WTC11 (cell line): ENCODE measurements around the gene MSANTD1. TPM values are rescaled to one million over a fixed set of nuclear protein-coding genes. Genes with fewer than 3 reads are reported as not detected.

Experiments
- ATAC-seq: fragments of 200-7000 bp; cut with Tn5 transposase; 2 replicates; pipeline ENCODE4 v1.10.0; 2021; ENCODE audit warnings: mild to moderate bottlenecking, moderate library complexity
- CTCF ChIA-PET: fragments of 300-600 bp; sonication (Branson Sonifier 250); formaldehyde crosslinking; loops from one replicate; lab custom pipeline; 2021; ENCODE audit warnings: antibody characterized with exemption; lab: Charles Lee
- POLR2A ChIA-PET: fragments of 350-600 bp; sonication (Branson Sonifier 250); formaldehyde crosslinking; loops from one replicate; lab custom pipeline; 2021; ENCODE audit warnings: antibody characterized with exemption; lab: Charles Lee
- DNase-seq: peaks from one replicate; pipeline ENCODE4 v3.0.0; 2021; ENCODE audit warnings: low spot score
- H3K27ac Mint-ChIP-seq: 2 replicates; pipeline ENCODE4 v1.8.0; 2021; ENCODE audit warnings: mixed read lengths
- H3K27me3 Mint-ChIP-seq: 2 replicates; pipeline ENCODE4 v1.8.0; 2021; ENCODE audit warnings: low read depth, mild to moderate bottlenecking, moderate library complexity, mixed read lengths
- H3K36me3 Mint-ChIP-seq: 2 replicates; pipeline ENCODE4 v1.8.0; 2021; ENCODE audit warnings: mixed read lengths
- H3K4me1 Mint-ChIP-seq: 2 replicates; pipeline ENCODE4 v1.8.0; 2022; ENCODE audit warnings: mixed read lengths
- H3K4me3 Mint-ChIP-seq: 2 replicates; pipeline ENCODE4 v1.8.0; 2021; ENCODE audit warnings: mild to moderate bottlenecking, moderate library complexity, mixed read lengths
- H3K9me3 Mint-ChIP-seq: 2 replicates; pipeline ENCODE4 v1.8.0; 2021; ENCODE audit warnings: mixed read lengths
- ARID4B ChIP-seq: sonication (generic); formaldehyde crosslinking; IDR thresholded peaks from 2 replicates; pipeline ENCODE4 v1.8.0; 2023; ENCODE audit warnings: missing genetic modification reagents, mild to moderate bottlenecking, borderline replicate concordance
- ATF2 ChIP-seq: sonication (generic); formaldehyde crosslinking; IDR thresholded peaks from 2 replicates; pipeline ENCODE4 v1.8.1; 2022; ENCODE audit warnings: low read depth, missing genetic modification reagents, borderline replicate concordance
- CREB1 ChIP-seq: sonication (generic); formaldehyde crosslinking; IDR thresholded peaks from 2 replicates; pipeline ENCODE4 v1.8.0; 2023; ENCODE audit warnings: mild to moderate bottlenecking, missing genetic modification reagents
- ELF4 ChIP-seq: sonication (generic); formaldehyde crosslinking; IDR thresholded peaks from 2 replicates; pipeline ENCODE4 v1.8.1; 2022; ENCODE audit warnings: low read depth, mild to moderate bottlenecking, moderate library complexity, missing genetic modification reagents
- ERG ChIP-seq: fragments of 250-450 bp; sonication (Bioruptor Pico); IDR thresholded peaks from 2 replicates; pipeline ENCODE4 v1.8.0; 2021; ENCODE audit warnings: mild to moderate bottlenecking
- FOXP1 ChIP-seq: sonication (generic); formaldehyde crosslinking; IDR thresholded peaks from 2 replicates; pipeline ENCODE4 v1.8.0; 2022; ENCODE audit warnings: missing genetic modification reagents, mild to moderate bottlenecking, moderate library complexity, borderline replicate concordance
- GABPB1 ChIP-seq: sonication (generic); formaldehyde crosslinking; IDR thresholded peaks from 2 replicates; pipeline ENCODE4 v1.8.1; 2023; ENCODE audit warnings: mild to moderate bottlenecking, missing genetic modification reagents
- HMGXB4 ChIP-seq: sonication (generic); formaldehyde crosslinking; IDR thresholded peaks from 2 replicates; pipeline ENCODE4 v1.8.1; 2023; ENCODE audit warnings: mild to moderate bottlenecking, moderate library complexity, missing genetic modification reagents
- IRF2 ChIP-seq: sonication (generic); formaldehyde crosslinking; IDR thresholded peaks from 2 replicates; pipeline ENCODE4 v1.8.0; 2022; ENCODE audit warnings: low read depth, missing genetic modification reagents, borderline replicate concordance
- JAZF1 ChIP-seq: fragments of 250-450 bp; sonication (Bioruptor Pico); IDR thresholded peaks from 2 replicates; pipeline ENCODE4 v1.9.0; 2021; ENCODE audit warnings: moderate library complexity, mild to moderate bottlenecking, inconsistent platforms
- MXD4 ChIP-seq: fragments of 250-450 bp; sonication (Bioruptor Pico); IDR thresholded peaks from 2 replicates; pipeline ENCODE4 v1.8.0; 2021; ENCODE audit warnings: mild to moderate bottlenecking, moderate library complexity, borderline replicate concordance
- NR1H2 ChIP-seq: sonication (generic); formaldehyde crosslinking; IDR thresholded peaks from 2 replicates; pipeline ENCODE4 v1.9.0; 2021; ENCODE audit warnings: mild to moderate bottlenecking, moderate library complexity, missing genetic modification reagents
- RORB ChIP-seq: fragments of 250-450 bp; sonication (Bioruptor Pico); IDR thresholded peaks from 2 replicates; pipeline ENCODE4 v1.9.0; 2021; ENCODE audit warnings: mild to moderate bottlenecking
- TCF7 ChIP-seq: sonication (generic); formaldehyde crosslinking; IDR thresholded peaks from 2 replicates; pipeline ENCODE4 v1.8.0; 2022; ENCODE audit warnings: mild to moderate bottlenecking, low read depth, missing genetic modification reagents, moderate library complexity
- TEAD4 ChIP-seq: sonication (generic); formaldehyde crosslinking; IDR thresholded peaks from 2 replicates; pipeline ENCODE4 v1.8.0; 2022; ENCODE audit warnings: mild to moderate bottlenecking, missing genetic modification reagents
- ZNF232 ChIP-seq: sonication (generic); formaldehyde crosslinking; IDR thresholded peaks from 2 replicates; pipeline ENCODE4 v1.8.0; 2022; ENCODE audit warnings: mild to moderate bottlenecking, missing genetic modification reagents
- ZNF416 ChIP-seq: fragments of 250-450 bp; sonication (Bioruptor Pico); IDR thresholded peaks from 2 replicates; pipeline ENCODE4 v1.9.0; 2021; ENCODE audit warnings: mild to moderate bottlenecking, inconsistent platforms
- total RNA-seq: library from RNA; stranded (reverse); gene quantifications from 3 replicates; pipeline ENCODE4 v1.2.3, GENCODE V29; 2021
- TF ChIP-seq, protein P1 (sequence below): sonication (generic); formaldehyde crosslinking; IDR thresholded peaks from 2 replicates; pipeline ENCODE4 v1.8.0; 2023; ENCODE audit warnings: mild to moderate bottlenecking, missing genetic modification reagents
- TF ChIP-seq, protein P2 (sequence below): sonication (generic); formaldehyde crosslinking; IDR thresholded peaks from 2 replicates; pipeline ENCODE4 v1.8.1; 2022; ENCODE audit warnings: mild to moderate bottlenecking, moderate library complexity, missing genetic modification reagents
- TF ChIP-seq, protein P3 (sequence below): sonication (generic); formaldehyde crosslinking; conservative IDR thresholded peaks from 2 replicates; pipeline ENCODE4 v1.8.1; 2022; ENCODE audit warnings: mild to moderate bottlenecking, missing genetic modification reagents

The MSANTD1 gene
- total RNA-seq, 1 experiment from 2014 or later = 0.98 TPM

DNA sequence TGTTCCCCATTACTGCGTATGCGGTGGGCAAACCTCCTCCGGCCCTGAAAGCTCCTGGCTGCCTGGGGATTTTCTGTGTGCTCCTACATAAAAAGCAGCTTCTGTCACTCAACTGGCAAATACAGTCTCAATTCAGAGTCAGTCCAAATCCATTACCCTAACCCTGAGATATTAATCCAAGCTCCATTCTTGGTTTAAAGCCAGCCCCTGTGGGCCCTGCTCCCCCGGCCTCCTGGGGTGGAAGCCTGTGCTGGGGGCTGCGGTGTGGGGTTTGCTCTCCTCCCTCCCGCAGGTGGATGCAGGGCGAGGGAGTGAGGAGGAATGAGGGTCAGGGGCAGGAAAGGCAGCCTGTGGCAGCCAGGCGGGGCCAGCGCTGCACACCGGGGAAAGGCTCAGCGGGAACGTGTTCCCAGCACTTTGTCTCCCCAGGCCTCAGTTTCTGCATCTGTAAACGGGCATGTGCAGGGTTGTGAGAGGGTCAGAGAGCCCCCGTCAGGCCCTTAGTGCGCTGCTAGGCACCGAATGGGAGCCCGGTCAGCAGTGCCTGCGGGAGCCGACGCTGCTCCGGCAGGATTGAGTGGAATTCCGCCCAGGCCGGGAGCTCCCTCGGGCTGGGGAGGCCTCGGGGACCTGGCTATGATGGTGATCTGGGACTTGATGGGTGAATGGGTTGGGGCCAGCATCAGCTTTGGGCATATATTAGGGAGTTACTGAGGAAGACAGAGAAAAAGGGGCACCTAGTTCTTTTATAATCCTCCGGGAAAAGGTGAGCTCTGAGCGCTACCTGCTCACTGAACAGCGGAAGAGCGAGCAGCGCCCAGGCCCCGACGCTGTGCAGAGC, 37.6 kb downstream of the MSANTD1 start (continued):
- TF ChIP-seq, protein P1, sequence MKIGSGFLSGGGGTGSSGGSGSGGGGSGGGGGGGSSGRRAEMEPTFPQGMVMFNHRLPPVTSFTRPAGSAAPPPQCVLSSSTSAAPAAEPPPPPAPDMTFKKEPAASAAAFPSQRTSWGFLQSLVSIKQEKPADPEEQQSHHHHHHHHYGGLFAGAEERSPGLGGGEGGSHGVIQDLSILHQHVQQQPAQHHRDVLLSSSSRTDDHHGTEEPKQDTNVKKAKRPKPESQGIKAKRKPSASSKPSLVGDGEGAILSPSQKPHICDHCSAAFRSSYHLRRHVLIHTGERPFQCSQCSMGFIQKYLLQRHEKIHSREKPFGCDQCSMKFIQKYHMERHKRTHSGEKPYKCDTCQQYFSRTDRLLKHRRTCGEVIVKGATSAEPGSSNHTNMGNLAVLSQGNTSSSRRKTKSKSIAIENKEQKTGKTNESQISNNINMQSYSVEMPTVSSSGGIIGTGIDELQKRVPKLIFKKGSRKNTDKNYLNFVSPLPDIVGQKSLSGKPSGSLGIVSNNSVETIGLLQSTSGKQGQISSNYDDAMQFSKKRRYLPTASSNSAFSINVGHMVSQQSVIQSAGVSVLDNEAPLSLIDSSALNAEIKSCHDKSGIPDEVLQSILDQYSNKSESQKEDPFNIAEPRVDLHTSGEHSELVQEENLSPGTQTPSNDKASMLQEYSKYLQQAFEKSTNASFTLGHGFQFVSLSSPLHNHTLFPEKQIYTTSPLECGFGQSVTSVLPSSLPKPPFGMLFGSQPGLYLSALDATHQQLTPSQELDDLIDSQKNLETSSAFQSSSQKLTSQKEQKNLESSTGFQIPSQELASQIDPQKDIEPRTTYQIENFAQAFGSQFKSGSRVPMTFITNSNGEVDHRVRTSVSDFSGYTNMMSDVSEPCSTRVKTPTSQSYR (CRISPR knock-in tag) = no peak
- TF ChIP-seq CREB1 (CRISPR knock-in tag) (no peak), IRF2 (CRISPR knock-in tag) (no peak), ZNF232 (no peak), NR1H2 (no peak), MXD4 (no peak), FOXP1 (CRISPR knock-in tag) (no peak), ERG (CRISPR knock-in tag) (no peak), GABPB1 (CRISPR knock-in tag) (no peak), ELF4 (CRISPR knock-in tag) (no peak)
- TF ChIP-seq, protein P2, sequence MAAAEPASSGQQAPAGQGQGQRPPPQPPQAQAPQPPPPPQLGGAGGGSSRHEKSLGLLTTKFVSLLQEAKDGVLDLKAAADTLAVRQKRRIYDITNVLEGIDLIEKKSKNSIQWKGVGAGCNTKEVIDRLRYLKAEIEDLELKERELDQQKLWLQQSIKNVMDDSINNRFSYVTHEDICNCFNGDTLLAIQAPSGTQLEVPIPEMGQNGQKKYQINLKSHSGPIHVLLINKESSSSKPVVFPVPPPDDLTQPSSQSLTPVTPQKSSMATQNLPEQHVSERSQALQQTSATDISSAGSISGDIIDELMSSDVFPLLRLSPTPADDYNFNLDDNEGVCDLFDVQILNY = no peak
- TF ChIP-seq, protein P3, sequence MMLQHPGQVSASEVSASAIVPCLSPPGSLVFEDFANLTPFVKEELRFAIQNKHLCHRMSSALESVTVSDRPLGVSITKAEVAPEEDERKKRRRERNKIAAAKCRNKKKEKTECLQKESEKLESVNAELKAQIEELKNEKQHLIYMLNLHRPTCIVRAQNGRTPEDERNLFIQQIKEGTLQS (CRISPR knock-in tag) = no peak

GRCh38 chr4:3287271-3287971, 38.5 kb downstream of the MSANTD1 start:
- no peak overlapping the region for H3K4me3 Mint-ChIP-seq
- ChIA-PET CTCF (interaction anchor here (2.0 kb wide), 1 partner anchor 31 kb away, joined by 17 read pairs; no protein-coding TSS in a partner anchor), POLR2A (no interaction called here)
- no peak overlapping the region for H3K27ac Mint-ChIP-seq
- H3K9me3 Mint-ChIP-seq = peaks cover 5% of the 10 kb centered on the region; the same call in 1 of the 2 replicates
- ATAC-seq (no peak), DNase-seq (peak; percentile 9)
- H3K4me1 Mint-ChIP-seq = peaks cover 6% of the 10 kb centered on the region
- no peak for TF ChIP-seq MXD4
- TF ChIP-seq ARID4B (CRISPR knock-in tag) = no peak
- TF ChIP-seq, protein P3 (CRISPR knock-in tag) = no peak
- no peak for TF ChIP-seq RORB (CRISPR knock-in tag)
- no peak for TF ChIP-seq HMGXB4 (CRISPR knock-in tag)
- TF ChIP-seq IRF2 (CRISPR knock-in tag) = no peak
- no peak for TF ChIP-seq JAZF1
- no peak for TF ChIP-seq ZNF416
- no peak for TF ChIP-seq ATF2 (CRISPR knock-in tag)
- TF ChIP-seq TEAD4 (CRISPR knock-in tag) = no peak
- no peak for TF ChIP-seq FOXP1 (CRISPR knock-in tag)
- no peak for TF ChIP-seq TCF7
- H3K27me3 Mint-ChIP-seq = peaks cover 21% of the 10 kb centered on the region
- H3K36me3 Mint-ChIP-seq = peaks cover 4% of the 10 kb centered on the region; the same call in 1 of the 2 replicates
